Endothelial cell of umbilical vein (primary cell): Measurements from ENCODE around the gene KCNMA1. TPM values are rescaled to one million over a fixed set of nuclear protein-coding genes. Genes with fewer than 3 reads are reported as not detected.

ENCODE experiments used
- BruUV-seq: library from RNA; stranded (reverse); fragments of 400-500 nt; replicated peaks from 2 replicates; lab custom pipeline; 2021; lab: Mats Ljungman, UMichigan
- CTCF ChIA-PET: fragments of 300-600, 350-600 bp; sonication (Branson Sonifier 250); formaldehyde crosslinking; loops from one replicate; lab custom pipeline; 2021; ENCODE audit warnings: antibody characterized with exemption, inconsistent platforms; lab: Charles Lee
- POLR2A ChIA-PET: fragments of 300-600, 350-600 bp; sonication (Branson Sonifier 250); formaldehyde crosslinking; loops from one replicate; lab custom pipeline; 2021; ENCODE audit warnings: antibody characterized with exemption, inconsistent platforms; lab: Charles Lee
- DNase-seq: peaks from one replicate; pipeline ENCODE4 v3.0.0-alpha.2; 2011; ENCODE audit warnings: low read depth, low spot score
- FAIRE-seq: peaks from 2 replicates; lab custom pipeline; 2011; peaks lifted over from hg19 to GRCh38; lab: Jason Lieb, UNC
- H2AFZ ChIP-seq: 2 replicates; pipeline ENCODE4 v1.6.0; 2012; ENCODE audit warnings: low read depth, low read length, control low read depth, inconsistent platforms
- H3K27ac ChIP-seq: 2 replicates; pipeline ENCODE4 v1.5.1; 2011; ENCODE audit warnings: low read depth, mild to moderate bottlenecking, control low read depth, low read length, moderate library complexity; ENCODE audit not compliant: insufficient read depth
- H3K27me3 ChIP-seq, 2 experiments: 2 replicates each; pipeline versions ENCODE4 v1.6.0 to v1.6.1; 2011; ENCODE audit warnings: low read length in 2 of 2, mixed read lengths in 1 of 2; ENCODE audit not compliant: control insufficient read depth in 2 of 2, insufficient read depth in 2 of 2
- H3K36me3 ChIP-seq, 2 experiments: 2 replicates in 1 of 2; 3 replicates in 1 of 2; pipeline ENCODE4 v1.5.1; 2011; ENCODE audit warnings: low read length in 2 of 2, mild to moderate bottlenecking in 1 of 2, moderate library complexity in 1 of 2; ENCODE audit not compliant: control insufficient read depth in 2 of 2, insufficient read depth in 2 of 2; ENCODE audit errors: extremely low read depth in 1 of 2
- H3K4me1 ChIP-seq: 3 replicates; pipeline ENCODE4 v1.5.1; 2011; ENCODE audit warnings: mild to moderate bottlenecking, low read length; ENCODE audit not compliant: control insufficient read depth, insufficient read depth; ENCODE audit errors: extremely low read depth
- H3K4me2 ChIP-seq: 2 replicates; pipeline ENCODE4 v1.6.1; 2011; ENCODE audit warnings: low read length, control low read depth, mixed read lengths; ENCODE audit not compliant: insufficient read depth
- H3K4me3 ChIP-seq, 3 experiments: fragments of 200-600 bp in 1 of 3; sonication (generic), shearing (Covaris generic) in 1 of 3; replicated peaks in 1 of 3; 2 replicates each; pipeline ENCODE4 v1.5.1; 2011 to 2016; ENCODE audit warnings: control low read depth in 3 of 3, low read length in 3 of 3, mild to moderate bottlenecking in 2 of 3, inconsistent platforms in 1 of 3, low read depth in 1 of 3, moderate library complexity in 1 of 3; ENCODE audit not compliant: insufficient read depth in 1 of 3
- H3K79me2 ChIP-seq: 2 replicates; pipeline ENCODE4 v1.6.0; 2012; ENCODE audit warnings: low read length, inconsistent platforms; ENCODE audit not compliant: control insufficient read depth, insufficient read depth
- H3K9ac ChIP-seq: replicated peaks from 2 replicates; pipeline ENCODE3; 2011; ENCODE audit warnings: low read length, control low read depth; ENCODE audit not compliant: insufficient read depth; ENCODE audit errors: extremely low read depth
- H3K9me1 ChIP-seq: replicated peaks from 3 replicates; pipeline ENCODE4 v1.6.0; 2011; ENCODE audit warnings: mild to moderate bottlenecking, low read length; ENCODE audit not compliant: control insufficient read depth, insufficient read depth; ENCODE audit errors: extremely low read depth
- H3K9me3 ChIP-seq: replicated peaks from 2 replicates; pipeline ENCODE4 v1.5.1; 2012; ENCODE audit warnings: low read length, inconsistent platforms; ENCODE audit not compliant: control insufficient read depth, insufficient read depth
- H4K20me1 ChIP-seq: replicated peaks from 2 replicates; pipeline ENCODE3; 2011; ENCODE audit warnings: mild to moderate bottlenecking, low read length; ENCODE audit not compliant: control insufficient read depth, insufficient read depth; ENCODE audit errors: extremely low read depth
- CTCF ChIP-seq, 2 donors: IDR thresholded peaks; 1 replicate in 1 of 2; 2 replicates in 1 of 2; pipeline ENCODE4 v1.5.1; 2011; ENCODE audit warnings: low read length in 2 of 2, mild to moderate bottlenecking in 2 of 2, moderate library complexity in 2 of 2, control low read depth in 1 of 2, inconsistent platforms in 1 of 2, low read depth in 1 of 2; ENCODE audit not compliant: insufficient read depth in 1 of 2; ENCODE audit errors: extremely low read depth in 1 of 2
- EZH2 ChIP-seq: IDR thresholded peaks from 2 replicates; pipeline ENCODE4 v1.6.1; 2012; ENCODE audit warnings: borderline replicate concordance, low read depth, mild to moderate bottlenecking, moderate library complexity, low read length, inconsistent platforms; ENCODE audit not compliant: severe bottlenecking
- FOS ChIP-seq: IDR thresholded peaks from 2 replicates; pipeline ENCODE4 v1.6.1; 2011; ENCODE audit warnings: mild to moderate bottlenecking, low read length, moderate library complexity, borderline replicate concordance; ENCODE audit not compliant: insufficient read depth
- GATA2 ChIP-seq: IDR thresholded peaks from 2 replicates; pipeline ENCODE4 v1.7.0; 2011; ENCODE audit warnings: low read depth, mild to moderate bottlenecking, moderate library complexity, mixed read lengths, low read length; ENCODE audit not compliant: insufficient read length, insufficient read depth
- JUN ChIP-seq: IDR thresholded peaks from 2 replicates; pipeline ENCODE4 v1.6.1; 2011; ENCODE audit warnings: borderline replicate concordance, low read depth; ENCODE audit not compliant: insufficient read length, insufficient read depth
- MAX ChIP-seq: IDR thresholded peaks from 2 replicates; pipeline ENCODE4 v1.6.1; 2011; ENCODE audit not compliant: insufficient read depth, insufficient read length
- MYC ChIP-seq: IDR thresholded peaks from one replicate; pipeline ENCODE4 v1.6.1; 2011; ENCODE audit warnings: mild to moderate bottlenecking, low read depth, low read length
- POLR2A ChIP-seq: IDR thresholded peaks from 2 replicates; pipeline ENCODE4 v1.6.1; 2012; ENCODE audit warnings: low read depth, mild to moderate bottlenecking, control low read depth, low read length
- POLR2AphosphoS5 ChIP-seq: IDR thresholded peaks from 2 replicates; pipeline ENCODE4 v1.6.1; 2012; ENCODE audit warnings: low read depth, mild to moderate bottlenecking, control low read depth, low read length, moderate library complexity; ENCODE audit not compliant: insufficient read depth
- dilution Hi-C: fragments of 300-500 bp; cut with MboI; formaldehyde crosslinking; loops from one replicate; pipeline ENCODE4 v1.15.0; 2019; ENCODE audit warnings: low sequenced_read_pairs; ENCODE audit not compliant: extremely low pct_ligation_motif_present
- intact Hi-C: fragments of 100-400 bp; cut with micrococcal nuclease; formaldehyde crosslinking; loops from one replicate; pipeline ENCODE4 v1.10.0; 2022
- polyA plus RNA-seq, 4 experiments: library from polyadenylated mRNA; depleted of rRNA in 3 of 4; stranded (reverse) in 3 of 4; unstranded in 1 of 4; fragments of >200 nt; gene quantifications; 2 replicates each; pipeline versions ENCODE4 v1.2.1 to v1.2.3, GENCODE V29; 2011 to 2012; ENCODE audit warnings: missing spikeins in 1 of 4
- total RNA-seq: library from RNA; stranded (reverse); gene quantifications from 2 replicates; pipeline ENCODE4 v1.2.3, GENCODE V29; 2021

Gene KCNMA1
- total and polyA plus RNA-seq, 2 donors (not counting 3 experiments of a cell fraction or from before 2014, with no cell fraction given): 0.10 to 0.82 TPM

GRCh38 chr10:77068969-77069368 lies 568.6 kb downstream of the KCNMA1 start:
- Histone ChIP-seq H3K36me3 (no peaks in the 10 kb centered on the region), H2AFZ (no peak overlapping the region), H3K9me1 (no peaks in the 10 kb centered on the region), H3K4me2 (no peak overlapping the region), H3K9ac (no peak overlapping the region), H3K9me3 (no peaks in the 10 kb centered on the region), H4K20me1 (no peaks in the 10 kb centered on the region), H3K27me3 (no peaks in the 10 kb centered on the region), H3K4me3 (no peak overlapping the region), H3K4me1 (no peaks in the 10 kb centered on the region), H3K79me2 (no peaks in the 10 kb centered on the region), H3K27ac (no peak overlapping the region)
- DNase-seq (no peak), FAIRE-seq (no peak)
- POLR2A ChIA-PET: no interaction called here
- CTCF ChIA-PET: interaction anchor here (0.6 kb wide), 1 partner anchor 38 kb away, joined by 3 read pairs; no protein-coding TSS in a partner anchor
- dilution Hi-C loops (no loop called here), intact Hi-C loops (no loop called here)
- no peak for TF ChIP-seq POLR2AphosphoS5
- TF ChIP-seq EZH2: no peak
- TF ChIP-seq MYC: no peak
- TF ChIP-seq POLR2A: no peak
- TF ChIP-seq GATA2: no peak
- TF ChIP-seq FOS: no peak
- TF ChIP-seq JUN: no peak
- no peak for TF ChIP-seq MAX
- no peak for TF ChIP-seq CTCF (IDR thresholded peaks at IDR 0.05; ENCODE audit: extremely low read depth in 1 of 2, insufficient read depth in 1 of 2, low read depth in 1 of 2, low read length in 2 of 2)
- BruUV-seq: no TSS peak
